Fibroblast of pulmonary artery (primary cell): ENCODE data around the gene TNS1.

ENCODE experiments used
- DNase-seq: peaks from one replicate; pipeline ENCODE4 v3.0.0-alpha.2; 2010; ENCODE audit warnings: low read depth
- H3K4me3 ChIP-seq: replicated peaks from 2 replicates; pipeline ENCODE4 v1.5.1; 2011; ENCODE audit warnings: low read depth, mild to moderate bottlenecking, control low read depth, low read length, moderate library complexity
- CTCF ChIP-seq: IDR thresholded peaks from 2 replicates; pipeline ENCODE4 v1.5.1; 2011; ENCODE audit warnings: mild to moderate bottlenecking, control low read depth, low read length, inconsistent platforms; ENCODE audit errors: missing control alignments

TNS1 gene

GRCh38 chr2:217930761-217931563, 71.8 kb downstream of the TNS1 start:
- no peak for DNase-seq
- H3K4me3 ChIP-seq = no peak overlapping the region
- TF ChIP-seq CTCF = no peak

GRCh38 chr2:217929757-217930707, 72.8 kb downstream of the TNS1 start:
- no peak for TF ChIP-seq CTCF

GRCh38 chr2:217929272-217929671, 73.5 kb downstream of the TNS1 start:
- no peak overlapping the region for H3K4me3 ChIP-seq
- no peak for DNase-seq
- no peak for TF ChIP-seq CTCF

More at GRCh38 chr2:217929757-217930707, 72.8 kb downstream of the TNS1 start:
- H3K4me3 ChIP-seq = no peak overlapping the region
- peak; percentile 80 for DNase-seq

GRCh38 chr2:217928324-217929181, 74.2 kb downstream of the TNS1 start:
- no peak overlapping the region for H3K4me3 ChIP-seq
- TF ChIP-seq CTCF = no peak
- no peak for DNase-seq

- TF ChIP-seq CTCF = no peak
- no peak overlapping the region for H3K4me3 ChIP-seq
- DNase-seq = no peak
Observed at GRCh38 chr2:217927601-217928323, 75.0 kb downstream of the TNS1 start.

- no peak overlapping the region for H3K4me3 ChIP-seq
- no peak for DNase-seq
- TF ChIP-seq CTCF = no peak
Observed at GRCh38 chr2:217926801-217927200, 76.0 kb downstream of the TNS1 start.
